Skeletal muscle cell (primary cell): ENCODE data around the gene ABCB11.
"Not testable (repeated sequence)": the region's sequence is repeated elsewhere in the genome, so short reads cannot be mapped to it uniquely, and the experiment has no call there.

Experiments used
- DNase-seq: peaks from one replicate; pipeline ENCODE4 v3.0.0-alpha.2; 2010; ENCODE audit warnings: low read depth
- H3K4me3 ChIP-seq: 2 replicates; pipeline ENCODE4 v1.5.1; 2011; ENCODE audit warnings: low read depth, mild to moderate bottlenecking, control low read depth, low read length, moderate library complexity

Gene ABCB11

DNA sequence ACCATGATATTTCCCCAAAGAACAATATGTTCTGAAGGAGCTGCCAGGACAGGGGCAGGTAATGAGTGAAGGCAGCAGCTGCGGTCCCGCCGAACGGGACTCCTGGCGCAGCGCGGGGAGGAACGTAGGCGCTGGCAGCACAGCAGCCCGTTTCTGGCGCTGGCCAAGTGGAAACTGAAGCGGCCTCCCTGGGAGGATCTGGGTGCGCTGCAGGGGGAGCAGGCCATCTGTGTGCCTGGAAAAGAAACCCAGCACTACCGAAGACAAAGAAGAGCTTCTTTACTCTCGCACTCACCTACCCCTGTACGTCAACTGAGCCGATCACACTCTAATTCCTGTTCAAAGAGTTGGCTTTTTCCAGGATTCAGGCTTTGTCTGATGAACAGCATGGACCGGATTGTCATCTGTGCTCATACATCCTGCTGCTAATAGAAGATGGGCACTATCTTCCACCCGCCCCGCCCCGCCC lies 118.2 kb downstream of the ABCB11 start:
- no peak for DNase-seq
- H3K4me3 ChIP-seq, result peak overlapping the region; percentile 38

DNA sequence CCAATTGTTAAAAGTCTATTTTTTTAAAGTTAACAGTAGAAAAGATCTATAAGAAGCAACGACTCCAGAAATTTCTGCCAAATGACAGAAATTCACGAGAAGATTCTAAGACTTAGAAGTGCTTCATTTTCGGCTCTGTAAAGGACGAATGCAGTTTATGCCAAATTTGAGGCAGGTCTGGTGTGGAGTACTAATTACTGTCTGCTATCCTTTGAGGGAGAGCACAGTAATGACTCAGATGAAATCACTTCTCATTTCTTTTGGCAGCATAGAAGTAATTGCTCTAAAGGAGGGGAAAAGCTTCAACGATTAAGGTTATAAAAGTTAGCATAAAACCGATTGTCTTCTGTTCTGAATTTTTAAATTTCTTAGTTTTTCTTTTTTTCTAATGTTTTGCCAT lies 118.7 kb downstream of the ABCB11 start:
- DNase-seq, result no peak
- peak overlapping the region; percentile 38 for H3K4me3 ChIP-seq

DNA sequence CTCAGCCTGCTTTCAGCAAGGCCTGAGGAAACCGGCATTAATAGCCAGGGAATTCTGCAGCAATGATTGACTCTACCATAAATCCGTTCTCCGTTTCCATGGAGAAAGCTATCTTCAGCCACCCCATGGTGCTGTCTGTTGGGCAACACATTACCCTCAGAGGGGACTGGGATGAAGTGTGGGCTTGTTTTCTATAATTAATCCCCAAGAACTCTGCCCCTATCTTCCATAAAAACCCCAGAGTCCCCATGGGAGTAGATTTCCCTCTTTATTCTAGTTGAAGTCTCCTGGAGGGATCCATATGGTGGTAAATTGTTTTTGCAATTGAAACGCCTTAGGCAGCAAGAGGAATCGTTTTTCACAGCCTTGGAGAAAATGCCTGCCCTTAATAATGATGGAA lies 120.8 kb downstream of the ABCB11 start:
- no peak for DNase-seq

DNA sequence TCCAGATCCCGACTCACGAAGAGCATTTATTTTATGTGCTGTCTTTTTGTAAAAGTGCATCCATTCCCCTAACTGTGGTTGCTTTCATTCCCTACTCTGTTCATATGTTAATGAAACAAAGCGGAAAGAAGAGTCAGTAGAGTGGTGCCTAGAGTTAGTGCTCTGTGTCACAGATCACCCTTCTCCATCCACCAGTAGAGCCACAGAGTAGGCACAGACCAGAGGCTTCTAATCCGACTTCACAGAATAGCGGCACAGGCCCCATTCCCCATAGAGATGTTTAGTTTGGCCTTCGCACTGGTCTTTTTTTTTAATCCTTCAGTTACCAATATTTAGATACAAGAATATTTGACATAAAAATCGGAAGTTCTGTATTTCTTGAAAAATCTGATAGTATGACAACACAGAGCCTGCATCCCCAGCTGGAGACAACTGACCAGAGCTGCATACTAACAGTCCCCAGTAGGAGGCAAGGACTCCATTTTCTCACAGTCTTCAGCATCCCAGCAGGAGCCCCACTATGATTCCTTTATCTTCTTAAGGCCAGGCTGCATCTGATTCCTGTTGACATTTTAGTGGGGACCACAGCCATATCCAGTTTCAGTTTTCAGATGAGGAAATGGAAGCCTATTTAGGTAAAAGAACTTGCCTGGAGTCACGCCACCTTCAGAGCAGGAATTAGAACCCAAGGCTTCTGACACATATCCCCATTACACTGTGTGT lies 123.0 kb downstream of the ABCB11 start:
- no peak for DNase-seq
- no peak overlapping the region for H3K4me3 ChIP-seq

More for the DNA sequence above, 120.8 kb downstream of the ABCB11 start:
- no peak overlapping the region for H3K4me3 ChIP-seq

DNA sequence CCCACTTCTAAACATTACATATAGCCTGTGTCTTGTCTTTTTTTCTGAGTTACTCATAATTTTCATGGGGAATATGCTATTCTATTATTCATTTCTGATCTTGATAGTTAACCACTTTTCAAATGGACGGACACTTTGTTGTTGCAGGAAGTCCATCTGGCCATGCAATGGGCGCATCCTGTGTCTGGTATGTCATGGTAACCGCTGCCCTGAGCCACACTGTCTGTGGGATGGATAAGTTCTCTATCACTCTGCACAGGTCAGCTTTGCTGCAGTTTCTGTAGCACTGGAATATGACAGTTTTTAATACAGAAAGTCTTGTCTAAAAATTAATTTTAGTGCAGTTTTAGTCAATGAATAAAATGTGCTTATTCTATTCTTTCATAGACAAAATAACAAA lies 126.8 kb downstream of the ABCB11 start:
- H3K4me3 ChIP-seq, result no peak overlapping the region
- DNase-seq, result no peak

DNA sequence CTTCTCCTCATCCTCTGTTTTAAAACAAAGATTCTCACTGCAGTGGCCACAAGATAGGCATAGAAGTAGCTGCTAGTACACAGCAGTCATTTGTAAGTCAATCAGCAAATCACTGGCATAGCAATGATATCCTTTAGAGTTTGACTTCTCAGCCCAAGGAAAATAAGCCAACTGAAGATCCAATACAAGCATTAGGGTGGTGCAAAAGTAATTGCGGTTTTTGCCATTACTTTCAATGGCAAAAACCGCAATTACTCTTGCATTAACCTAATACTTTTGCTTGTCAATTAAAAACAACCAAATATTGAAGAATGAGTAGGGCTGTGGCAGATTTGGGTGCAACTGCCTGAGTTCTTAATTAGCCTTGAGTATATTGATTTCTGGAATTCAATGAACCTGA lies 127.2 kb downstream of the ABCB11 start:
- no peak for DNase-seq

DNA sequence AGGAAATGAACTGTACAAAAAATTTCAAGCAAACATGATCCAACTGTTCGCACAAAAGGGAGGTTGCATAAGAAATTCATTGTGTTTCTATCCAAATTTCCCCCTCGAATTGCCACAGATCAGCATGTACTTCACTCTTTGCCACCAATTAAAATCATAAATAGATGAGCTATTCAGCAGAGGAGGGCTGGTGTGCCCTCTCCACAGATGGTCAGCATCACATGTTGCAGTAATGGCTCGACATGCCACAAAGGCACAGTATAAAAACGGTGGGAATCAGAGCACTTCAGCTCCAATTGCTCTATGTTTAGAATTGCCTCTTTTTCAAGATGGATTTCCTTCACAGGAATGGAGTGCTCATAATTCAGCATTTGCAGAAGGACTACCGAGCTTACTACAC lies 130.1 kb downstream of the ABCB11 start, which contains the start of gene G6PC2:
TSS of gene G6PC2 (plus strand) at position 289 of the 400 bp plus-strand sequence. CDS start at position 330, 41 bp downstream.
- H3K4me3 ChIP-seq, result no peak within 1 kb of the TSS
- DNase-seq, result no peak

More for the DNA sequence above, 127.2 kb downstream of the ABCB11 start:
- no peak overlapping the region for H3K4me3 ChIP-seq

DNA sequence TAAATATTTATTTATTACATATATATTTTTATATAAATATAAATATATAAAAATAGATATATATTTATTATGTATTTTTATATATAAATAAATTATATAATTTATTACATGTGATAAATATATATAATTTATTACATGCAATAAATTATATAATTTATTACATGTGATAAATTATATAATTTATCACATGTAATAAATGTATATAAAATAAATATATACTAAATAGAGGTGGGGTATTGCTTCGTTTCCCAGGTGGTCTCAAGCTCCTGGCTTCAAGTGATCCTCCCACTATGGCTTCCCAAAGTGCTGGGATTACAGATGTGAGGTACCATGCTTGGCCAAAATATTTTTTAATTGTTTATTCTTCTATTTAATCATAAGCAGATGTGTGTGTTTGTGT lies 133.7 kb downstream of the ABCB11 start:
- H3K4me3 ChIP-seq, result no peak overlapping the region
- no peak for DNase-seq

DNA sequence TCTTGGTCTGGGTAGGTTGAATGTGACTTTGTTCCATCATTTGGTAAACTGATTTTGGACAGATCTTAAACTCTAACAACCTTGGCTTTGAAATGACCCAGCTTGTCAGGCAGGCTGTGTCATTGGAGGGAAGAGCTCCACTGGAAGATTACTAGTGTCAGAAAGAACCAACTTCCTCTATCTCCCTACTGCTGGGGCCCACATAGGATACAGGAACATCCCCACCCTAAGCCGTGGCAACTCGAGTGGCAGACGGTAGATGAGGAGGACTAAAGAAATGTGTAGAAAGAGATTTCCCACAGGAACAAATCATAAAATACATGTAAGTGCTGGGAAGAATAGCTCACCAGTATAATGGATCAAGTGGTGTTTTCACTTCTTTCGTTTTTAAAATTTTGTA lies 134.3 kb downstream of the ABCB11 start:
- no peak for DNase-seq
- no peak overlapping the region for H3K4me3 ChIP-seq

DNA sequence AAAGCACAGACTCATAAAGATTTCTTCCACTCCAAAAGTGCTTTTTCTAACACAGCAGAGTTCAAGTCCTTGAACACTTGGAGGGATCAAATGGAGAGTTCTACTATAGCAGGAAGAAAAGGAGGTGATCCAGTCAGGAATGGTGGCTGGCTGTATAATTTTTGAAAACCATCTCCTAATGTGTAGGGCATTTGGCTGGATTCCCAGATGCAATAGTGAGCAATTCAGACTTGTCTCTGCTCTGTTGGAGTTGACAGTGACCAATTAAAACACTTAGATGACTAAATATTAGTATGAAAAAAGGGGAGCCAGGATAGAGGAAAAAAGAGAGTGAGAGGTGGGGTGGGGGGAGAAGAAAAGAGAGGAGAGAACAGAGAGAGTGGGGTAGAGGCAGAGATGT lies 135.4 kb downstream of the ABCB11 start:
- no peak for DNase-seq
- no peak overlapping the region for H3K4me3 ChIP-seq

DNA sequence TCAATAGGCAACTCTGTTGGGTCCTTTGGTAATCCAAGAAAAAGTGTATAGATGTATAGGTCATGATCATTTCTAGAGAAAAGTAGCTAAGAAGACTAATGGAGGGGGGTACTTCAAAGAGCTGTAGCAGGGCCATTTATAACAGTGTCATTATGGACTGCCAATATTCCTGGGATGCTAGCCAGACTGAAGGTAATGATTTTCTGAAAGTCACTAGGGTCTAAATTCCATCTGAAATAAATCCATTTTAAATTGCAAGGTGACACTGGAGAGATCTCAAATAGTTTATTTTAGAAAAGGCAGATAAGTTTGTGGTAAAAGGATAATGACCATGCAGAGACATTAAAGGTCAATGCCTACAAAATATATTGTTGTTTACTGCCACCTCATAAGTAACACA lies 136.4 kb downstream of the ABCB11 start:
- H3K4me3 ChIP-seq, result no peak overlapping the region
- no peak for DNase-seq

DNA sequence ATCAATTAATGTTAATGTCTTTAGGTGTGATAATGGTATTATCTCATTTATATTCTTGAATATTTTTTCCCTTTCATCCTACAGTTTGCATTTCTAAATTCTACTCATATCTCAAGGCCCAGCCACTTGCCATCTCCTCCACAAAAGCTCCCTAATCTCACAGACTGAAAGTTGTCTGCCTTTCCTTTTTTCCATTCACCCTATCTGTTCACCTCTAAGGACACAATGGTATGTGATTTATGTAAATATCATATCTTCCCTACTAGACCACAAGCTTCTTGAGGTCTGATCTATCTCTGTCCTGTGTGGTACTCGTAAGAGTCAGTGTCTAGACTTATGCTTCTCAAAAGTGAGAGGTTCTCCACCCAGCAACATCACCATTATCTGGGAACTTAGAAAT lies 137.0 kb downstream of the ABCB11 start:
- DNase-seq, result no peak
- no peak overlapping the region for H3K4me3 ChIP-seq

DNA sequence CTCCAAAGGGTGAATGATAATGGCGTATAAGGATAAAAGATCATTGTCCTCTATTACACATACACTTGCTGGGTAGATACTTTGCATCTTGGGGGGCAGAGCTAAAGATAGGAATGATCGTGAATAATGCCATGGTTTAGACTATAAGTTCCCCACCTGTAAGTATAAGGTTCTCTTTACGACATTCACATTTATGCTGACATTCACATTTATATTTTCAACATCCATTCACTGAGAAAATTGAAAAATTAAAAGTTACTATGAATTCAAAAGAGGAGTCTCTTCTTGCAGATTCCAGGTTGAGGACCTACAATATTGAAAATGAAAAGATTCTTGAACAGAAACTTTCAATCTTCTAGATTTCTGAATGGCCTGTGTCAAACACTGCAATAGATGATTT lies 138.8 kb downstream of the ABCB11 start:
- DNase-seq, result no peak
- H3K4me3 ChIP-seq, result no peak overlapping the region

DNA sequence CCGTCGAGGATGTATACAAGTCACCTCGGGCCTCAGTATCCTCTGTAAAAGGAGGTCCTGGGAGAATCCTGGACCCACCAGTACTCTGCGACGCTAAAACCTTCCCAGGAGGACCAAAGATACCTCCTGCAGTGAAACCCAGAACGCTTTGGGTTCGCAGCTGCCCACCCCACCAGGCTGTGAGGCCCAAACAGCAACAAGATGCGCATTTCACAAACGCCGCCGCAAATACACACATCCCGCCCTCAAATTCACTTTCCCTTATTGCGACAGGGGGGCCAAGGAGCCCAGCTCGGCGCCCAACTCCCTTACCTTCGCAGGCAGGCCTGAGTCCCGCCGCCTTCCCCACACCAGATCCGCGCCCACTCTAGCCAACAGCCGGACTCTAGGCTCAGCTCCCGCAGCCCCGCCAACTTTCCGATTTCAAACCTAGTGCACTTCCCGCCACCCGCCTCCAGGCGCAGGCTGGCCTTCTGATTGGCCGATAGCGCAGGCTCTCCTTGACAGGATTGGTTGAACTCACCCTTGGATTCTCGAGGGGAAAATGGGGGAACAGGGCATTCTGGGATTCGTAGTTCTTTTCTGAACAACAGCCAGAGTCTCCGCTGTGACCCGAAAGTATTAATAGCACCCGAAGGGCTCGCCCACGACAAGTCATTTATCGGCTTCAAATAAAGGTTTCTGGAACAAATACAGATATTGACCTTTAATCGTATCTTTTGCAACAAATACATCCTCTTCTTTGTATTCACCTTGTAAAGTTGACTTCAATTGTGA lies 140.9 kb downstream of the ABCB11 start, which contains the start of gene SPC25:
TSS of gene SPC25 (minus strand) at position 425 of the 777 bp plus-strand sequence. CDS start 911 bp downstream, outside the sequence.
- H3K4me3 ChIP-seq, result peak within 1 kb of the TSS; percentile 77
- peak; percentile 39 for DNase-seq

DNA sequence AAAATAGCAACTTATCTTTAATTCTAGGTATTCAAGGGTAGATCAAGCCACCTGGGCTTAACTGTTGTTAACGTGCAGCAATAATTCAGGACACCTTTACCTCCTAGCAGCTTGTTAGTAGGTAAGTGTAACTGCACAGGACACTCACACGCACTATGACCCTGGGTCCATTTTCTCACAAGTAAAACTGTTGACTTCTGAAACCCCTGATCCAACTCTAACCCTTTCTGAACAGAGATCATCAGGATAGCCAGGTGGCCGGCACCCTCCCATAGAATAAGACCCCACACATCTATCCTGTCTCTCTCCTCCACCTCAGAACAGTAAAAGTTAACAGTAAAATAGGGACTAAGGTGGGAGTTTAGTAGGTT lies 141.5 kb downstream of the ABCB11 start:
- no peak for DNase-seq
- peak overlapping the region; percentile 77 for H3K4me3 ChIP-seq

DNA sequence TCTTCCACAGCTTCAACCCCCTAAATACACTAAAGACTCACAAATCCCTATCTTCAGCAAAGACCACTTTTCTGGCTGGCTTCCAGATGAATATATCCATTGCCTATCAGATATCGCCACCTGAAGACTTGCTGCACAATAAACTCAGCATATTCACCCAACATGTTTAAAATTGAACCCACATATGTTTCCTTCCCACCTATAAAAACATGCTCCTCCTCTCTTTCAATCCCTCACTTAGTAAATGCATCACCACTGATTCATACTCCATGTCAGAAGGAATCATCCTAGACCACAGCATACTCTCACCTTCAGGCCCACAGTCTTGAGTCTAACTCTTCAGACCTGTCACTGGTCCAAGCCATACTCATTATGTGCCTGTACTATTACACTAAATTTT lies 146.1 kb downstream of the ABCB11 start:
- peak; percentile 0 for DNase-seq
- H3K4me3 ChIP-seq, result no peak overlapping the region

DNA sequence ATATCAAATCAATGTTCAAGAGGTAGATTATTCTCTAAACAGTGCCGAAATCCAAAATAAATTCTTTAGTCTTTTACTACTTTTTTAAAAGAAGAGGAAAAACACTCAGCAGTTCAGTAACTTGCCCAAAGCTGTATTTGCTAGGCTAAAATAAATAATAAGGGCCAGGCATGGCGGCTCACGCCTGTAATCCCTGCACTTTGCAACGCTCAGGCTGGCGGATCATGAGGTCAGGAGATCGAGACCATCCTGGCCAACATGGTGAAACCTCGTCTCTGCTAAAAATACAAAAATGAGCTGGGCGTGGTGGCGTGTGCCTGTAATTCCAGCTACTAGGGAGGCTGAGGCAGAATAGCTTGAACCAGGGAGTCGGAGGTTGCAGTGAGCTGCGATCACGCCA lies 149.0 kb downstream of the ABCB11 start:
- not testable (repeated sequence) for H3K4me3 ChIP-seq, DNase-seq

DNA sequence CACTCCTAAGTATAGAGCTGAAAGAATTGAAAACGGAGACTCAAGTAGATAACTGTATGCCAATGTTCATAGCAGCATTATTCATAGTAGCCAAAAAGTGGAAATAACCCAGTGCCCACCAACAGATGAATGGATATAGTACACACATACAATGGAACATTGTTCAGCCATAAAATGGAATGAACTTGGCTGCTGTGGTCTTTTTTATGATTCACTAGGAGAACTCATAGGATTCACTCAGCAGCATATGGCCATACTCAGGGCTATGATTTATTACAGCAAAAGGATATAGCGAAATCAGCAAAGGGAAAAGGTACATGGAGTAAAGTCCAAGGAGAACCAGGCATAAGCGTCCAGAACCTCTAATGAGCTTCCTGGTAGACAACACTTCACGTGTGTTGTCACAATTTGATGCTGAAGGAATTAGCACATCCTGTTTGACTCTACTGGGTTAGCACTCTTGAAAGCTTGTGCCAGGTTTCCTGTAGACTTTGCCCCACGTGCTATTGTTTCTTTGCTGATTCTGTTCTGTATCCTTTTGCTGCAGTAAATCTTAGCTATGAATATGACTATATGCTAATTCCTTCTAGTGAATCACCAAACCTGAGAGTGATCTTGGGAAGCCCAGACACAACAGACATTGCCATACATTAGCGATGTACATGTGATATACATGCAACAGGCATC lies 156.6 kb downstream of the ABCB11 start:
- no peak for DNase-seq
- H3K4me3 ChIP-seq, result no peak overlapping the region

DNA sequence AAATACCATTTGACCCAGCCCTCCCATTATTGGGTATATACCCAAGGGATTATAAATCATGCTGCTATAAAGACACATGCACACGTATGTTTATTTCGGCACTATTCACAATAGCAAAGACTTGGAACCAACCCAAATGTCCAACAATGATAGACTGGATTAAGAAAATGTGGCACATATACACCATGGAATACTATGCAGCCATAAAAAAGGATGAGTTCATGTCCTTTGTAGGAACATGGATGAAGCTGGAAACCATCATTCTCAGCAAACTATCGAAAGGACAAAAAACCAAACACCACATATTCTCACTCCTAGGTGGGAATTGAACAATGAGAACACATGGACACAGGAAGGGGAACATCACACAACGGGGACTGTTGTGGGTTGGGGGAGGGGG lies 160.3 kb downstream of the ABCB11 start:
- H3K4me3 ChIP-seq, DNase-seq: not testable (repeated sequence)
